HG02588 (cell line): ENCODE data around the gene PKM.
"Not testable (repeated sequence)": the region's sequence is repeated elsewhere in the genome, so short reads cannot be mapped to it uniquely, and the experiment has no call there.

Experiments
- ATAC-seq: cut with Tn5 transposase; IDR thresholded peaks from one replicate; pipeline ENCODE4 v1.9.1; 2021; ENCODE audit warnings: mild to moderate bottlenecking, moderate library complexity; ENCODE audit not compliant: unreplicated experiment

PKM gene

GRCh38 chr15:72179950-72180581 lies 50.9 kb downstream of the PKM start:
- ATAC-seq = no peak

DNA sequence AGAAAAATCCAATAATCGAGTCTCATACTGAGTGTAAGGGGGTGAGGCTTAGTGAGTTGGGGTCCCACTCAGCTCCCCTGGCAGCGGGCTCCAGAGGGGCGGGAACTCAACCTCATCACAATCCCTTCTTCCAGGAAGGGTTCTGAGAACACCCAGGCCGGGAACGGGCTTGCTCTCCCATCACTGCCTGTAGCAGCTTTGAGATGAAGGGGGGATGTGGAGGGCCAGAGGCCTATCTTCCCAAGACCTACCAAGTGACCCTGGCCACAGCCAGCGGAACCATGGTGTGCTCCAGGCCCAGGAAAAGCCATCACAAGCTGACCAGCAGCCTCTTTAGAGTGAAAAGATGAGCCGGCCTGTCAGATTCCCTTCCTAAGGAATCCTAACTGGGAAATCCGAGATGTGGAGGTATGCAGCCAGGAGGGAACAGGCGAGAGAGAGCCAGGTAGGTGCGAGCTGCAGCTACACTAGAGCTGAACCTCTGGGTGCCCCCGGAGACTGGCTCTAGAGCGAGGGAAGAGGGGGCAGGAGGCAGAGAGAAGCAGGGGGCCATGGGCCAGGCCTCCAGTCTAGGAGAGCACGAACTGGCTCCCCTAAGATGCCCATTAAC lies 51.9 kb downstream of the PKM start:
- no peak for ATAC-seq

GRCh38 chr15:72176743-72177142 lies 54.2 kb downstream of the PKM start:
- no peak for ATAC-seq

DNA sequence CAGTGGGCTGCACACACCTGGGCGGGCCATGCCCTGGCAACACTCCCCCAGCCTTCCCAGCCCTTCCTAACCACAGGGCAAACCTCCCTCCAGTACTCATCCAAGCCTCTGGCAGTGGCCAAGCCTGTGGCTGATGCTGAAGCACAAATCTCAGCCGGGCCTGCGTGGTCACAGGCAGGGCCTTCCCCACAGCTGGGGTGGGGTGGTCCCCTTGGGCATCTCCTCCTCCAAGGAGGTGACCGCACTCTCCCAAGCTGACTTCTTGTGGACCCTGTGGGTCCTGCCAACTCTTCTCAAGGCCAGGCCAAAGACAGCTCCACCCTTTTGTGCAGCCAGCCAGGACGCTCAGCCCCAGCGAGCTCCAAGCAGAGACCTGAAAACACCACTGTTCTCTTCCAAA lies 54.8 kb downstream of the PKM start:
- no peak for ATAC-seq

DNA sequence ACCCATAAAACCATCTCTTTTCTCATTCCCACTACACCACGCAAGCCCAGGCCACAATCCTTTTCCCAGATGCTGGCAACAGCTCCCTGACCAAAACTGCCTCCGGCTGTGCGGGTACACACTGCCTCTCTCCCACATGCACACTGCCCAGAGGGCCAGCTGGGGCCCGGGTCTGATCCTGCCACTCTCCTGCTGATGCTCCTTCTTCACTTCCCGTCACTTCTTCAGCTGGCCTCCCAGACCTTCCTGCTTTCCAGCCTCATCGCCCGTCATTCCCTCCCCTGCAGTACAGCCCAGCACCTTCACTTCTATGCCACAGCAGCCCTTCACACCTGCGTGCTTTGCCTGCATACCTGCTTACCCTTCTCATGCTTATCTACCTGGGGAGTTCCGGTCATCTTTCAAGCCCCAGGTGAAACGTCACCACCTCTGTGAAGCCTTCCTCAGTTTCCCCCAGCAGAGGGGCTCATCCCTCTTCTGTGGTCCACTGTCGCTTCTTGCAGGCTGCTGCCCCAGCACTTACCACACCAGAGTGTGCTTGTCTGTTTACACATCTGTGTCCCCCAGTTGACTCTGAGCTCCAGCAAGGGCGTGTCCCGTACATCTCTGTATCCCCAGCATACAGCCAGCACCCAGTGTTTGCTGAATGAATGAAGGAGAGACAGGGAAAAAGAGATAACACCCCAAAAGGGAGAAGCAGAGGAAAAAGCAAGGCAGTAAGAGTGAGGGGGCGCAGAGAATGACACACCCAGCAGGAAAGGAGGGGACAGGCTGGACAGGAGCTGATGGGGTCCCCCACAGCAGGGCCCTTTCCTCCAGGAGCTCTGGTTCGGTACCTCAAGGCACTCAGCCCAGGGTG lies 55.6 kb downstream of the PKM start:
- no peak for ATAC-seq

GRCh38 chr15:72174551-72175165 lies 56.3 kb downstream of the PKM start:
- no peak for ATAC-seq

GRCh38 chr15:72173864-72174550 lies 57.0 kb downstream of the PKM start:
- no peak for ATAC-seq

DNA sequence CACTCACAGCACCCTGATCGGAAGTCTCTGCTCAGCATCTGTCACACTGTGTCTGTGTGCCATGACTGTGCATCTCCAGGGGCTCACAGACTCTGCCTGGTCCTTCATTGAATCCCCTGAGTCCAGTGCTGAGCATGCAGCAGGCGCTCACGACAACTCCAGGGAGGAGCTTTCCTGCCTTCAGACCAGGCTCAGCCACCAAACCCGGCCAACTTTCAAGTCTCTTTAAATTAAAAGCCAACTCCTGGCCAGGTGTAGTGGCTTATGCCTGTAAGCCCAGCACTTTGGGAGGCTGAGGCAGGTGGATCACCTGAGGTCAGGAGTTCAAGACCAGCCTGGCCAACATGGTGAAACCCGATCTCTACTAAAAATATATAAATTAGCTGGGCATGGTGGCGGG lies 57.6 kb downstream of the PKM start:
- ATAC-seq = no peak

DNA sequence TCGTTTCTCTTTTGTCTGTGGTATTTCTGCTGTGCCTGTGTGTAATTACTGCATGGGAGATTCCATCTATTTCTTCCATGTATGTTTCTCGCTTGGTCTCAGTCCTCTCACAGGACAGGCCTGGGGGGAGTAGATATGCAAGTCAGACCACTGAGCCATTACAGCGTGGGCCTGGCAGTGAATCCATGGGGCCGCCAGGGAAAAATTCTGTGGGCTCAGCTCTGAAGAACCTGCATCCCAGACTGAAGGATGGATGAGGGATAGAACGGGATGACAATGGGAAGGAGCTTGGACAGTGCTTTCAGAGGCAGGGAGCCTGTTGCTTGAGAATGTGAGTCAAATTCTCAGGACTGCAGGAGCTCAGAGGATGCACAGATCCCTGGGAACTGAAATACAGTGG lies 58.2 kb downstream of the PKM start:
- no peak for ATAC-seq

DNA sequence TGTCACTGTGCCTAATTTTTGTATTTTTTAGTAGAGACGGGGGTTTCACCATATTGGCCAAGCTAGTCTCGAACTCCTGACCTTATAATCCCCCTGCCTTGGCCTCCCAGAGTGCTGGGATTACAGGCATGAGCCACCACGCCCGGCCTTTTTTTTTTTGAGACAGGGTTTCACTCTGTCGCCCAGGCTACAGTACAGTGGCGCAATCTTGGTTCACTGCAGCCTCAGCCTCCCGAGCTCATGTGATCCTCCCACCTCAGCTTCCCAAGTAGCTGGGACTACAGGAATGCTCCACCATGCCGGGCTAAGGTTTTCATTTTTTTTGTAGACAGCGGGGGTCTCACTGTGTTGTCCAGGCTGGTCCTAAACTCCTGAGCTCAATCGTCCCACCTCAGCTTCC lies 59.0 kb downstream of the PKM start:
- not testable (repeated sequence) for ATAC-seq

DNA sequence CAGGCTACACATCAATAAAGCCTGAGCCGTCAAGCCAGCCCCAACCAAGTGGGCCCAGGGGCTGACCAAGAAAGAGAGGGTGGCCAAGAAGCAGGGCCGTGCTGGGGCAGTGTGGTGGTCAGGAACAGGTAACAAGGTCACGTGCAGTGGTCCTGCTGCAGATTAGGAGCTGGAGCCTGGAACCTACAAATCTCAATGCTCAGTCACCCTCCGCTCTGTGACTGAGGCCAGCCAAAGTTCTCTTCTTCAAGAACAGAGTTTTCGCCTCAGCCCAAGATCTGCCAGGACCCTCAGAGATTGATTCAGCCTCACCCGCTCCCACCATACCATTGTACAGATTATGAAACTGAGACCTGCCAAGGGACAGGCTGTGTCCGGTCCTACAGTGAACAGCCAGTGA lies 60.3 kb downstream of the PKM start:
- ATAC-seq = no peak

DNA sequence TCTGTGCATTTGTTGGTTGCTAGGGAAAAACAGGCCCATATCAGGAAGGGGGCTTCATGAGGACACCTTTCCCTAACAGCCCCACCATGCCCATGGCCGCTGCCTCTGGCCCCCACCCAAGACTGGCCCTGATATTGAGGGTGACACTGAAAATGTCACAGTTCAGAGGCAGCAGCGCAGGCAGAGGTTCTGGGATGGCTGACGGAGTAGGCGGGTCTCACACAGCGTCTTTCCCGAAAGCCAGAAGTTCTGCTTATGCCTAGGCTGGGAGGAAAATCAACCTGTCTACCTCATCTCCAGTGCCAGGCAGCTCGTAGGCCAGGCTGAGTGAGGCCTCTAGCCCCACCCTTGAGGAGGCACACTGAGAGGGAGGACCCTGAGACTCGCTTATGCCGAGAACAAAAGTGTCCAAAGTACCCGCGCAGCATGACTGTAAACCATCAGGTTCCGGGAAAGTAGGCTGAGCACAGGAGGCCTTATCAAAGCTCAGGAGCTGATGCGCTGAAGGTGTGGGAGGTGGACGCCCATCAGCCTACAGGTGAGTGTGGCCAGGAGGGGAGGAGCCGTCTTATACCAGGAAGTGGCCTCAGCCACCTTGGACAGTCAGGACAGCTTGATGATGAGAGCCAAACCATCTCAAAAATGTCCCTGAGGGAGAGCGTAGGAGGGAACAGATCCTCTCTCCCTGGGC lies 60.9 kb downstream of the PKM start:
- no peak for ATAC-seq

- ATAC-seq = no peak
Observed at GRCh38 chr15:72169236-72169920, 61.6 kb downstream of the PKM start.

DNA sequence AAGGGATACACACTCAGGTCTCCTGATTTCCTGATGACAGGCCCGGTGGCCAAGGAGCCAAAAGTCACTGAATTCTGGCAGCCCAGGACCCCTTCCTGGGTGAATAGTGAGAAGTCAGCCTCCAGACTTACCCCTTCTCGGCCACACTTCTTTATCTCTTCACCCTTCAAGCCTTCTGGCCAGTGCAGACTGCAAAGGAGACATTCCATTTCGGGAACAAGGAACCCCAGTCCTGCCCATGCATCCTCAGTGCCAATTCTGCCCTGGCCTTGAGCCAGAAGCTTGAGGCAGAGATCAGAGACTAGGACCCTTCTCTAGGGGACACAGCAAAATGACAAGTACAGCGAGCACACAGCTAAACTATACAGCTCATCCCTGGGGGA lies 62.2 kb downstream of the PKM start:
- no peak for ATAC-seq

- no peak for ATAC-seq
Observed at GRCh38 chr15:72168131-72168807, 62.7 kb downstream of the PKM start.

DNA sequence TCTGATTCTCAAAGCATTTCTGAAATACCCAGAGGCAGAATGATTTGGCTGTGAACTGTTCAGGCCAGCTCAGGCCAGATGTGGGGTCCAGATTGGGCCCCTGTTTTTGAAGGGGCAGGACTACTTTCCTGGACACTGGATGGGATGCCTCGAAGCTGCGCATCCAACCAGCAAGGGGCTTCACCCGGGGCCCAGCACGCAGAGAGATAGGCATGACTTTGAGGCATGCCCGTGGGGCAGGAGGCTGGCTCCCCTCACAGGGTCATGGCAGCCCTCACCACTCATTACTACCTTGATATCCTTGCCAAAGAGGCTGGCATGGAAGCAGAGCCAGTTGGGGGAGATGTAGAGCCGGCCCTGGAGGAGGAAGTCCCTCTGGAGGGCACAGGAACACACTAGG lies 63.5 kb downstream of the PKM start:
- ATAC-seq = no peak

- ATAC-seq = no peak
Observed at GRCh38 chr15:72166716-72167417, 64.1 kb downstream of the PKM start.

GRCh38 chr15:72163719-72164118 lies 67.3 kb downstream of the PKM start:
- ATAC-seq = no peak

- no peak for ATAC-seq
Observed at GRCh38 chr15:72162569-72162968, 68.4 kb downstream of the PKM start.
